GM12878 (cell line): ENCODE measurements around the gene SLC36A1. TPM values are rescaled to one million over a fixed set of nuclear protein-coding genes. Genes with fewer than 3 reads are reported as not detected.

Experiments used
- ATAC-seq: fragments of 200-7000 bp; cut with Tn5 transposase; 3 replicates; pipeline ENCODE4 v1.9.1; 2020; ENCODE audit warnings: mild to moderate bottlenecking, moderate library complexity
- BruUV-seq: library from RNA; stranded (reverse); fragments of 400-500 nt; replicated peaks from 2 replicates; lab custom pipeline; 2021; lab: Mats Ljungman, UMichigan
- CTCF ChIA-PET: fragments of 300-600 bp; sonication (Branson Sonifier 250); formaldehyde crosslinking; extraction: SDS; loops from one replicate; lab custom pipeline; 2021; ENCODE audit warnings: inconsistent platforms; lab: Yijun Ruan, JAX
- POLR2A ChIA-PET: fragments of 350-600 bp; formaldehyde crosslinking; extraction: SDS; loops from one replicate; lab custom pipeline; 2021; ENCODE audit warnings: inconsistent platforms; lab: Charles Lee
- RAD21 ChIA-PET: fragments of 300-600 bp; sonication (Branson Sonifier 250); formaldehyde crosslinking; loops from one replicate; lab custom pipeline; 2023; ENCODE audit warnings: antibody characterized with exemption; ENCODE audit not compliant: unreplicated experiment; lab: Charles Lee
- SMC1A ChIA-PET: fragments of 300-600 bp; sonication (Branson Sonifier 250); formaldehyde crosslinking; loops from one replicate; lab custom pipeline; 2023; ENCODE audit not compliant: unreplicated experiment, uncharacterized antibody; lab: Charles Lee
- DNase-seq: peaks from one replicate; pipeline ENCODE4 v3.0.0-alpha.2; 2011; ENCODE audit warnings: low read depth, low spot score
- FAIRE-seq: peaks from 3 replicates; lab custom pipeline; 2011; peaks lifted over from hg19 to GRCh38; lab: Jason Lieb, UNC
- H2AFZ ChIP-seq: 2 replicates; pipeline ENCODE4 v1.6.0; 2011; ENCODE audit warnings: low read depth, low read length, control low read depth; ENCODE audit not compliant: control insufficient read depth
- H3K27ac ChIP-seq: 2 replicates; pipeline ENCODE4 v1.5.1; 2011; ENCODE audit warnings: control low read depth; ENCODE audit not compliant: control insufficient read depth, insufficient read depth
- H3K27me3 ChIP-seq, 2 experiments: replicated peaks in 1 of 2; 2 replicates each; pipeline versions ENCODE4 v1.6.0 to v1.6.1; 2011; ENCODE audit warnings: low read length in 1 of 2; ENCODE audit not compliant: control insufficient read depth in 2 of 2, insufficient read depth in 2 of 2
- H3K36me3 ChIP-seq, 2 experiments: 2 replicates each; pipeline ENCODE4 v1.5.1; 2011; ENCODE audit warnings: low read length in 1 of 2; ENCODE audit not compliant: control insufficient read depth in 2 of 2, insufficient read depth in 2 of 2
- H3K4me1 ChIP-seq: 2 replicates; pipeline ENCODE4 v1.6.1; 2011; ENCODE audit warnings: mild to moderate bottlenecking, low read length, moderate library complexity, mixed read lengths; ENCODE audit not compliant: control insufficient read depth, insufficient read depth
- H3K4me2 ChIP-seq: 2 replicates; pipeline ENCODE4 v1.6.0; 2011; ENCODE audit warnings: control low read depth; ENCODE audit not compliant: control insufficient read depth, insufficient read depth
- H3K4me3 ChIP-seq: fragments of 200-600 bp; sonication (generic); 2 replicates; pipeline ENCODE4 v1.5.1; 2016
- H3K79me2 ChIP-seq: 2 replicates; pipeline ENCODE4 v1.6.0; 2011; ENCODE audit warnings: low read length; ENCODE audit not compliant: control insufficient read depth, insufficient read depth
- H3K9ac ChIP-seq: 2 replicates; pipeline ENCODE4 v1.8.0; 2011; ENCODE audit warnings: low read length, control low read depth, mixed read lengths; ENCODE audit not compliant: control insufficient read depth, insufficient read depth
- H3K9me3 ChIP-seq: replicated peaks from 3 replicates; pipeline ENCODE4 v1.5.1; 2011; ENCODE audit warnings: mild to moderate bottlenecking, low read length; ENCODE audit not compliant: control insufficient read depth, insufficient read depth
- H4K20me1 ChIP-seq: 2 replicates; pipeline ENCODE4 v1.6.0; 2011; ENCODE audit not compliant: control insufficient read depth, insufficient read depth
- BCLAF1 ChIP-seq: fragments of 450-650 bp; IDR thresholded peaks from 2 replicates; pipeline ENCODE4 v1.6.1; 2017; ENCODE audit warnings: antibody characterized with exemption, mild to moderate bottlenecking, moderate library complexity
- CREM ChIP-seq: IDR thresholded peaks from 2 replicates; pipeline ENCODE4 v1.6.1; 2014; ENCODE audit warnings: antibody characterized with exemption, low read depth
- GATAD2B ChIP-seq: fragments of 450-650 bp; conservative IDR thresholded peaks from 2 replicates; pipeline ENCODE4 v1.6.1; 2017; ENCODE audit warnings: low read depth, mild to moderate bottlenecking, moderate library complexity
- HDAC2 ChIP-seq: fragments of 200-600 bp; sonication (generic); IDR thresholded peaks from 2 replicates; pipeline ENCODE4 v1.6.1; 2017
- HDGF ChIP-seq: fragments of 450-650 bp; IDR thresholded peaks from 2 replicates; pipeline ENCODE4 v1.6.1; 2016; ENCODE audit warnings: antibody characterized with exemption
- STAT1 ChIP-seq: fragments of 450-650 bp; conservative IDR thresholded peaks from 2 replicates; pipeline ENCODE4 v1.6.1; 2014; ENCODE audit warnings: antibody characterized with exemption, mild to moderate bottlenecking
- WGBS: methylation state at CpG from one replicate; pipeline ENCODE4 v1.1.6; 2016; ENCODE audit warnings: low lambda C conversion rate; ENCODE audit not compliant: insufficient replicate concordance, insufficient coverage; ENCODE audit errors: missing lambda C conversion rate; 5-methylcytosine and 5-hydroxymethylcytosine counted together
- in situ Hi-C: fragments of 300-500 bp; cut with MboI; formaldehyde crosslinking; loops from 9 replicates; pipeline ENCODE4 v1.14.3; 2018; ENCODE audit warnings: mixed read lengths
- intact Hi-C: fragments of 100-400 bp; cut with micrococcal nuclease; formaldehyde crosslinking; loops from one replicate; pipeline ENCODE4 v1.14.2; 2022; ENCODE audit not compliant: unreplicated experiment
- polyA plus RNA-seq, 11 experiments: library from polyadenylated mRNA; depleted of rRNA in 4 of 11; unstranded in 6 of 11; stranded (reverse) in 5 of 11; fragments of >200 nt; fragmentation: Nextera tagmentation in 4 of 11; fragmentation: Illumina TruSeq in 1 of 11; extraction: Ambion mirVana in 4 of 11; extraction: Trizol in 1 of 11; gene quantifications; 1 replicate in 1 of 11; 2 replicates in 10 of 11; pipeline versions ENCODE4 v1.2.1 to v1.2.3, GENCODE V29; 2011 to 2016; ENCODE audit warnings: inconsistent platforms in 2 of 11, missing spikeins in 2 of 11, low read depth in 1 of 11
- total RNA-seq, 4 experiments: library from RNA; depleted of rRNA in 3 of 4; stranded (reverse); fragments of >200 nt in 3 of 4; fragmentation: Illumina TruSeq in 1 of 4; extraction: Trizol in 1 of 4; gene quantifications; 2 replicates each; pipeline versions ENCODE4 v1.2.1 to v1.2.3, GENCODE V29; 2013 to 2021
- TF ChIP-seq, protein P1 (sequence below): fragments of 450-650 bp; IDR thresholded peaks from 2 replicates; pipeline ENCODE4 v1.6.1; 2017; ENCODE audit warnings: mild to moderate bottlenecking, low read depth, inconsistent platforms; ENCODE audit not compliant: poor library complexity, severe bottlenecking
- TF ChIP-seq, protein P2 (sequence below): fragments of 450-650 bp; IDR thresholded peaks from 2 replicates; pipeline ENCODE4 v1.6.1; 2016; ENCODE audit warnings: mild to moderate bottlenecking, moderate library complexity, borderline replicate concordance

The SLC36A1 gene
- total and polyA plus RNA-seq, 10 of the 15 experiments (the other 5 are each of a cell fraction or from before 2014, with no cell fraction given) = 0.50 to 8.2 (median 3.5) TPM

GRCh38 chr5:151413800-151414199 is 33.6 kb upstream of the SLC36A1 start:
- TF ChIP-seq GATAD2B = no peak
- no peak for TF ChIP-seq HDGF
- no peak for TF ChIP-seq HDAC2
- TF ChIP-seq STAT1 = no peak
- no peak for TF ChIP-seq CREM
- WGBS = 34% methylated on average over 3 of the region's 3 CpGs
- in situ Hi-C loops = no loop called here

GRCh38 chr5:151414536-151414935 is 32.9 kb upstream of the SLC36A1 start:
- no peaks in the 10 kb centered on the region for H3K36me3 ChIP-seq
- ChIA-PET POLR2A (no interaction called here), CTCF (no interaction called here), RAD21 (no interaction called here), SMC1A (no interaction called here)
- no peak overlapping the region for H3K4me3 ChIP-seq
- no peaks in the 10 kb centered on the region for H4K20me1 ChIP-seq
- peaks cover 0 to 2% of the 10 kb centered on the region in 2 experiments; a peak in 3 of 4 replicates for H3K27me3 ChIP-seq
- no peak overlapping the region for H3K4me2 ChIP-seq
- in situ Hi-C loops = no loop called here
- FAIRE-seq = no peak
- no peak for ATAC-seq
- no peaks in the 10 kb centered on the region for H3K79me2 ChIP-seq
- H3K4me1 ChIP-seq = no peaks in the 10 kb centered on the region
- intact Hi-C loops = no loop called here
- H3K9me3 ChIP-seq = peaks cover 2% of the 10 kb centered on the region; the same call in 2 of the 3 replicates
- WGBS = 38% methylated on average over 3 of the region's 3 CpGs
- no peak overlapping the region for H3K27ac ChIP-seq
- no peak overlapping the region for H3K9ac ChIP-seq
- no TSS peak for BruUV-seq
- no peak for DNase-seq
- H2AFZ ChIP-seq = no peak overlapping the region
- TF ChIP-seq BCLAF1 = no peak
- TF ChIP-seq, protein P1, sequence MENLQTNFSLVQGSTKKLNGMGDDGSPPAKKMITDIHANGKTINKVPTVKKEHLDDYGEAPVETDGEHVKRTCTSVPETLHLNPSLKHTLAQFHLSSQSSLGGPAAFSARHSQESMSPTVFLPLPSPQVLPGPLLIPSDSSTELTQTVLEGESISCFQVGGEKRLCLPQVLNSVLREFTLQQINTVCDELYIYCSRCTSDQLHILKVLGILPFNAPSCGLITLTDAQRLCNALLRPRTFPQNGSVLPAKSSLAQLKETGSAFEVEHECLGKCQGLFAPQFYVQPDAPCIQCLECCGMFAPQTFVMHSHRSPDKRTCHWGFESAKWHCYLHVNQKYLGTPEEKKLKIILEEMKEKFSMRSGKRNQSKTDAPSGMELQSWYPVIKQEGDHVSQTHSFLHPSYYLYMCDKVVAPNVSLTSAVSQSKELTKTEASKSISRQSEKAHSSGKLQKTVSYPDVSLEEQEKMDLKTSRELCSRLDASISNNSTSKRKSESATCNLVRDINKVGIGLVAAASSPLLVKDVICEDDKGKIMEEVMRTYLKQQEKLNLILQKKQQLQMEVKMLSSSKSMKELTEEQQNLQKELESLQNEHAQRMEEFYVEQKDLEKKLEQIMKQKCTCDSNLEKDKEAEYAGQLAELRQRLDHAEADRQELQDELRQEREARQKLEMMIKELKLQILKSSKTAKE = no peak
- TF ChIP-seq, protein P2, sequence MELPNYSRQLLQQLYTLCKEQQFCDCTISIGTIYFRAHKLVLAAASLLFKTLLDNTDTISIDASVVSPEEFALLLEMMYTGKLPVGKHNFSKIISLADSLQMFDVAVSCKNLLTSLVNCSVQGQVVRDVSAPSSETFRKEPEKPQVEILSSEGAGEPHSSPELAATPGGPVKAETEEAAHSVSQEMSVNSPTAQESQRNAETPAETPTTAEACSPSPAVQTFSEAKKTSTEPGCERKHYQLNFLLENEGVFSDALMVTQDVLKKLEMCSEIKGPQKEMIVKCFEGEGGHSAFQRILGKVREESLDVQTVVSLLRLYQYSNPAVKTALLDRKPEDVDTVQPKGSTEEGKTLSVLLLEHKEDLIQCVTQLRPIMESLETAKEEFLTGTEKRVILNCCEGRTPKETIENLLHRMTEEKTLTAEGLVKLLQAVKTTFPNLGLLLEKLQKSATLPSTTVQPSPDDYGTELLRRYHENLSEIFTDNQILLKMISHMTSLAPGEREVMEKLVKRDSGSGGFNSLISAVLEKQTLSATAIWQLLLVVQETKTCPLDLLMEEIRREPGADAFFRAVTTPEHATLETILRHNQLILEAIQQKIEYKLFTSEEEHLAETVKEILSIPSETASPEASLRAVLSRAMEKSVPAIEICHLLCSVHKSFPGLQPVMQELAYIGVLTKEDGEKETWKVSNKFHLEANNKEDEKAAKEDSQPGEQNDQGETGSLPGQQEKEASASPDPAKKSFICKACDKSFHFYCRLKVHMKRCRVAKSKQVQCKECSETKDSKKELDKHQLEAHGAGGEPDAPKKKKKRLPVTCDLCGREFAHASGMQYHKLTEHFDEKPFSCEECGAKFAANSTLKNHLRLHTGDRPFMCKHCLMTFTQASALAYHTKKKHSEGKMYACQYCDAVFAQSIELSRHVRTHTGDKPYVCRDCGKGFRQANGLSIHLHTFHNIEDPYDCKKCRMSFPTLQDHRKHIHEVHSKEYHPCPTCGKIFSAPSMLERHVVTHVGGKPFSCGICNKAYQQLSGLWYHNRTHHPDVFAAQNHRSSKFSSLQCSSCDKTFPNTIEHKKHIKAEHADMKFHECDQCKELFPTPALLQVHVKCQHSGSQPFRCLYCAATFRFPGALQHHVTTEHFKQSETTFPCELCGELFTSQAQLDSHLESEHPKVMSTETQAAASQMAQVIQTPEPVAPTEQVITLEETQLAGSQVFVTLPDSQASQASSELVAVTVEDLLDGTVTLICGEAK = no peak

More at GRCh38 chr5:151413800-151414199, 33.6 kb upstream of the SLC36A1 start:
- no peak for ATAC-seq
- no peaks in the 10 kb centered on the region for H3K79me2 ChIP-seq
- ChIA-PET SMC1A (no interaction called here), POLR2A (no interaction called here), RAD21 (no interaction called here), CTCF (no interaction called here)
- H3K9me3 ChIP-seq = peaks cover 2% of the 10 kb centered on the region; the same call in 2 of the 3 replicates
- BruUV-seq = no TSS peak
- no peaks in the 10 kb centered on the region for H4K20me1 ChIP-seq
- peaks cover 0 to 2% of the 10 kb centered on the region in 2 experiments; a peak in 3 of 4 replicates for H3K27me3 ChIP-seq
- no peaks in the 10 kb centered on the region for H3K4me1 ChIP-seq
- no peak for DNase-seq
- intact Hi-C loops = no loop called here
- no peaks in the 10 kb centered on the region for H3K36me3 ChIP-seq
- H3K4me3 ChIP-seq = no peak overlapping the region
- H3K9ac ChIP-seq = no peak overlapping the region
- no peak overlapping the region for H3K27ac ChIP-seq
- FAIRE-seq = no peak
- H2AFZ ChIP-seq = no peak overlapping the region
- H3K4me2 ChIP-seq = no peak overlapping the region
